Ascending aorta (tissue), 2 donors: ENCODE results near the gene ABCA12. TPM values are rescaled to one million over a fixed set of nuclear protein-coding genes. Genes with fewer than 3 reads are reported as not detected.

Experiments used
- DNase-seq, 2 donors: peaks; one replicate each; pipeline ENCODE4 v3.0.0-alpha.2; 2019; ENCODE audit warnings: low spot score in 2 of 2
- H3K27ac ChIP-seq, 2 donors: fragments of 200-600 bp; sonication (generic); one replicate each; pipeline ENCODE4 v1.5.1; 2016 to 2017; ENCODE audit warnings: mild to moderate bottlenecking in 1 of 2
- H3K27me3 ChIP-seq: fragments of 200-600 bp; sonication (generic); one replicate; pipeline ENCODE4 v1.5.1; 2017
- H3K36me3 ChIP-seq, 2 donors: fragments of 200-600 bp; sonication (generic); one replicate each; pipeline ENCODE4 v1.5.1; 2016
- H3K4me1 ChIP-seq, 2 donors: fragments of 200-600 bp; sonication (generic); one replicate each; pipeline ENCODE4 v1.5.1; 2016 to 2017; ENCODE audit warnings: mild to moderate bottlenecking in 1 of 2
- H3K4me3 ChIP-seq, 2 donors: fragments of 200-600 bp; sonication (generic); one replicate each; pipeline ENCODE4 v1.5.1; 2016 to 2017; ENCODE audit warnings: mild to moderate bottlenecking in 1 of 2
- H3K9me3 ChIP-seq, 2 donors: fragments of 200-600 bp; sonication (generic); one replicate each; pipeline ENCODE4 v1.5.1; 2016
- intact Hi-C: fragments of 100-400 bp; cut with DNase I; formaldehyde crosslinking; loops from one replicate; pipeline ENCODE4 v1.15.1; 2023
- total RNA-seq: library from RNA; depleted of rRNA; stranded (reverse); fragments of >200 nt; gene quantifications from one replicate; pipeline ENCODE4 v1.1.0, GENCODE V29; 2016
- TF ChIP-seq, protein P1 (sequence below), 3 experiments: fragments of 200-600 bp in 2 of 3; fragments of 450-650 bp in 1 of 3; sonication (generic) in 2 of 3; IDR thresholded peaks; one replicate each; pipeline ENCODE4 v1.5.1; 2016 to 2019; ENCODE audit warnings: antibody characterized with exemption in 3 of 3, mild to moderate bottlenecking in 1 of 3, moderate library complexity in 1 of 3

The ABCA12 gene
- total RNA-seq, 1 donor from 2014 or later, result not detected

- TF ChIP-seq, protein P1, sequence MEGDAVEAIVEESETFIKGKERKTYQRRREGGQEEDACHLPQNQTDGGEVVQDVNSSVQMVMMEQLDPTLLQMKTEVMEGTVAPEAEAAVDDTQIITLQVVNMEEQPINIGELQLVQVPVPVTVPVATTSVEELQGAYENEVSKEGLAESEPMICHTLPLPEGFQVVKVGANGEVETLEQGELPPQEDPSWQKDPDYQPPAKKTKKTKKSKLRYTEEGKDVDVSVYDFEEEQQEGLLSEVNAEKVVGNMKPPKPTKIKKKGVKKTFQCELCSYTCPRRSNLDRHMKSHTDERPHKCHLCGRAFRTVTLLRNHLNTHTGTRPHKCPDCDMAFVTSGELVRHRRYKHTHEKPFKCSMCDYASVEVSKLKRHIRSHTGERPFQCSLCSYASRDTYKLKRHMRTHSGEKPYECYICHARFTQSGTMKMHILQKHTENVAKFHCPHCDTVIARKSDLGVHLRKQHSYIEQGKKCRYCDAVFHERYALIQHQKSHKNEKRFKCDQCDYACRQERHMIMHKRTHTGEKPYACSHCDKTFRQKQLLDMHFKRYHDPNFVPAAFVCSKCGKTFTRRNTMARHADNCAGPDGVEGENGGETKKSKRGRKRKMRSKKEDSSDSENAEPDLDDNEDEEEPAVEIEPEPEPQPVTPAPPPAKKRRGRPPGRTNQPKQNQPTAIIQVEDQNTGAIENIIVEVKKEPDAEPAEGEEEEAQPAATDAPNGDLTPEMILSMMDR (IDR thresholded peaks at IDR 0.05), result no peak
- H3K27ac ChIP-seq, result no peak overlapping the region
- no peak overlapping the region for H3K4me3 ChIP-seq
- H3K27me3 ChIP-seq, result no peaks in the 10 kb centered on the region
- intact Hi-C loops, result no loop called here
- H3K9me3 ChIP-seq, result no peaks in the 10 kb centered on the region
- DNase-seq, result no peak
- H3K36me3 ChIP-seq, result no peaks in the 10 kb centered on the region
- H3K4me1 ChIP-seq, result no peaks in the 10 kb centered on the region
Observed at GRCh38 chr2:215071676-215072075, 66.8 kb downstream of the ABCA12 start.

DNA sequence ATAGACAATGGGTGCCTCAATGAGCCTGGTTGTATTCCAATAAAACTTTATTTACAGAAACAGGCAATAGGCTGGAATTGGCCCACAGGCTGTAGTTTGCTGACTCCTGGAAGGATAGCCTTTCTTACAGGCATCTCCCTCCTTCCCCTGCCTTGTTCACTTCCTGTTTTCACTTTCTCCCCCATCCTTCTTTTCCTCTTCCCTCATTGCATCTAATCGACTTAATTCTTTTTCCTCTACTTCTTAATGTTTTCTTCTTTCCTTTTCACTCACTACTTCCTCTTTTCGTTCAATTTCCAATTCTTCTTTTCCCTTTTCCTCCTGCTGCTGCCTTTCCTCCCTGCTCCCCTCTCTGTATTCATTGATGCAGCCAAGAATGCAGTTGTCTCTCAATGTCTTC is 70.0 kb downstream of the ABCA12 start:
- Histone ChIP-seq H3K36me3 (no peaks in the 10 kb centered on the region), H3K4me1 (no peaks in the 10 kb centered on the region), H3K9me3 (no peaks in the 10 kb centered on the region), H3K27me3 (no peaks in the 10 kb centered on the region), H3K4me3 (no peak overlapping the region), H3K27ac (no peak overlapping the region)
- DNase-seq, result no peak
- intact Hi-C loops, result no loop called here
- TF ChIP-seq, protein P1 (IDR thresholded peaks at IDR 0.05), result no peak

- no peak overlapping the region for H3K4me3 ChIP-seq
- no peaks in the 10 kb centered on the region for H3K27me3 ChIP-seq
- H3K9me3 ChIP-seq, result no peaks in the 10 kb centered on the region
- no peak overlapping the region for H3K27ac ChIP-seq
- H3K36me3 ChIP-seq, result no peaks in the 10 kb centered on the region
- intact Hi-C loops, result no loop called here
- TF ChIP-seq, protein P1 (IDR thresholded peaks at IDR 0.05), result no peak
- DNase-seq, result no peak
- no peaks in the 10 kb centered on the region for H3K4me1 ChIP-seq
Observed at GRCh38 chr2:215066124-215066523, 72.3 kb downstream of the ABCA12 start.

GRCh38 chr2:215063526-215063925 is 74.9 kb downstream of the ABCA12 start:
- H3K27ac ChIP-seq, result no peak overlapping the region
- H3K4me1 ChIP-seq, result no peaks in the 10 kb centered on the region
- no peak overlapping the region for H3K4me3 ChIP-seq
- DNase-seq, result no peak
- H3K9me3 ChIP-seq, result no peaks in the 10 kb centered on the region
- no peaks in the 10 kb centered on the region for H3K27me3 ChIP-seq
- H3K36me3 ChIP-seq, result no peaks in the 10 kb centered on the region
- TF ChIP-seq, protein P1 (IDR thresholded peaks at IDR 0.05), result no peak
- intact Hi-C loops, result no loop called here

DNA sequence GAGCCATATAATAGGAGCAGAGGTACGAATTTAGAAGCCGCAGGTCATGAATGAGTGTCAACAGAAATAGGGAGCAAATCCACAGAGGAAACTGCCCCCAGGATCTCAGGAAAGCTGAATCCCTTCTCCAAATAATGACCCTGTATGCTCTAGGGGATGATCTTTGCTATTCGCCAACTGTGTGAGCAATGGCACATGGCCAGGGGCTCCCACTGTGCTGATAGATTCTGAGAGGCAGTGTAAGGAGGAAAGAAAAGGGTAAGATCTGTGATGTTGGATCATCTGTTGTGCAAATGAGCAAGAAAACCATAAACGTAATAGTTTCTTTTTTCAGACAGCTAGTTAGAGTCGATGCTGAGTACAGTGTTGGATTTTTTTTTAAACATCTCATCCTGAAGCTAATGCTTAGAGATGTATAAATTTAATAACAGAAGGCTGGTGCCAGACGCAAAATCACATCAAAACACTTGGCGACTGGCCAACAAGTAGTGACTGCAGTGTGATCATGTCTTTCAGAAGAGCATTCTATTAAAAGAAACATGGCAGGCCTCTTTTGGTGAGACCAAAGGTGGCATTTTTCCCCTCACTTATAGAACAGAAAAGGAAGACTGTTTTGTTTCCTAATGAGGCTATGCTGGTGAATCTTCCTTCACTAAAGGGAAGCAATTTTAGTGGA is 77.4 kb downstream of the ABCA12 start:
- no peak overlapping the region for H3K27ac ChIP-seq
- DNase-seq, result no peak
- no peaks in the 10 kb centered on the region for H3K36me3 ChIP-seq
- no peaks in the 10 kb centered on the region for H3K27me3 ChIP-seq
- intact Hi-C loops, result no loop called here
- no peaks in the 10 kb centered on the region for H3K9me3 ChIP-seq
- TF ChIP-seq, protein P1 (IDR thresholded peaks at IDR 0.05), result no peak
- no peak overlapping the region for H3K4me3 ChIP-seq
- H3K4me1 ChIP-seq, result no peaks in the 10 kb centered on the region

DNA sequence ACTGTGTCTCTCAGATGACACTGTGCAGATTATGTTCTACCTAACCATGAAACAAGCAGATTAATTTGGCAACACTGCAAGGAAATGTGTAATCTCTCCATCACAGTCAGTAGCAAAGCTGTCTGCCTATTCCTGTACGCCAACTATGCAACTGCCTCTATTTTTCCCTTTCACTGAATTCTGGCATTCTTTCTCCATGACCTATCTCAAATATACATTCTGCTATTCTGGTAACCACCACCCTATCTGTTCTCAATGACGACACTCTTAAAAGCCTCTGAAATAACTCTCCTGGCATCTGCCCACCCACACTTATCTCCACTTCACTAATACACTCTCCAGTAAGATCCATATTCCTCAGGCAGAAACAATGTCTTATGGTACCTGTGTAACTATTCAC is 78.7 kb downstream of the ABCA12 start:
- H3K27me3 ChIP-seq, result no peaks in the 10 kb centered on the region

More for the DNA sequence above, 78.7 kb downstream of the ABCA12 start:
- TF ChIP-seq, protein P1 (IDR thresholded peaks at IDR 0.05), result no peak
- Histone ChIP-seq H3K4me3 (no peak overlapping the region), H3K4me1 (no peaks in the 10 kb centered on the region), H3K36me3 (no peaks in the 10 kb centered on the region), H3K9me3 (no peaks in the 10 kb centered on the region), H3K27ac (no peak overlapping the region)
- intact Hi-C loops, result no loop called here
- no peak for DNase-seq
